Endodermal cell (in vitro differentiated cells): ENCODE measurements around the gene BOK. TPM values are rescaled to one million over a fixed set of nuclear protein-coding genes. Genes with fewer than 3 reads are reported as not detected.

Experiments used
- DNase-seq: peaks from one replicate; pipeline ENCODE4 v3.0.0-alpha.2; 2017
- H3K27ac ChIP-seq: 2 replicates; pipeline ENCODE4 v1.5.1; 2013; ENCODE audit warnings: mild to moderate bottlenecking, low read depth, low read length, moderate library complexity
- H3K27me3 ChIP-seq: 2 replicates; pipeline ENCODE4 v1.6.1; 2013; ENCODE audit warnings: mild to moderate bottlenecking, low read length, moderate library complexity; ENCODE audit not compliant: insufficient read depth, control insufficient read depth, poor library complexity, severe bottlenecking
- H3K36me3 ChIP-seq: 2 replicates; pipeline ENCODE4 v1.7.0; 2013; ENCODE audit warnings: mild to moderate bottlenecking, low read length, moderate library complexity; ENCODE audit not compliant: control insufficient read depth, insufficient read depth
- H3K4me1 ChIP-seq: one replicate; pipeline ENCODE4 v1.7.0; 2013; ENCODE audit warnings: low read length; ENCODE audit not compliant: control insufficient read depth, insufficient read depth
- H3K4me3 ChIP-seq: 2 replicates; pipeline ENCODE4 v1.5.1; 2013; ENCODE audit warnings: mild to moderate bottlenecking, low read length, moderate library complexity
- H3K9ac ChIP-seq: 2 replicates; pipeline ENCODE4 v1.6.1; 2013; ENCODE audit warnings: mild to moderate bottlenecking, low read length, moderate library complexity; ENCODE audit not compliant: poor library complexity, severe bottlenecking; ENCODE audit errors: extremely low read depth
- H3K9me3 ChIP-seq: 2 replicates; pipeline ENCODE4 v1.6.1; 2013; ENCODE audit warnings: mild to moderate bottlenecking, low read length, moderate library complexity; ENCODE audit not compliant: control insufficient read depth
- H3K27ac Mint-ChIP-seq: 2 replicates; pipeline ENCODE4 v1.8.0; 2020; ENCODE audit warnings: mixed read lengths
- H3K27me3 Mint-ChIP-seq: 2 replicates; pipeline ENCODE4 v1.8.0; 2021; ENCODE audit warnings: mild to moderate bottlenecking, mixed read lengths; ENCODE audit not compliant: insufficient read depth
- H3K36me3 Mint-ChIP-seq: 2 replicates; pipeline ENCODE4 v1.8.0; 2020; ENCODE audit warnings: low read depth, mixed read lengths
- H3K4me1 Mint-ChIP-seq: 2 replicates; pipeline ENCODE4 v1.8.0; 2020; ENCODE audit warnings: mixed read lengths
- H3K4me3 Mint-ChIP-seq: 2 replicates; pipeline ENCODE4 v1.8.0; 2020; ENCODE audit warnings: mild to moderate bottlenecking, moderate library complexity, mixed read lengths
- H3K9me3 Mint-ChIP-seq: 2 replicates; pipeline ENCODE4 v1.8.0; 2020; ENCODE audit warnings: mild to moderate bottlenecking, mixed read lengths
- CTCF ChIP-seq: fragments of 200-600 bp; sonication (generic); conservative IDR thresholded peaks from 2 replicates; pipeline ENCODE4 v1.5.0; 2021; ENCODE audit warnings: antibody characterized with exemption, mild to moderate bottlenecking
- WGBS, 2 experiments: methylation state at CpG; one replicate each; pipeline versions ENCODE4 v1.1.5 to v1.1.7; 2013; ENCODE audit warnings: missing lambda C conversion rate in 2 of 2, mixed read lengths in 1 of 2; ENCODE audit not compliant: insufficient coverage in 1 of 2, insufficient read length in 1 of 2; 5-methylcytosine and 5-hydroxymethylcytosine counted together
- total RNA-seq, 2 donors: library from RNA; stranded (reverse); fragmentation: NEBNext Ultra II Directional in 1 of 2; extraction: Animal tissue kit (Norgen Biotek cat#: 25700) in 1 of 2; gene quantifications; 2 replicates in 1 of 2; 3 replicates in 1 of 2; pipeline ENCODE4 v1.2.1, GENCODE V29; 2021

The BOK gene
- total RNA-seq, 2 donors from 2014 or later: 23.4 to 24.5 TPM

GRCh38 chr2:241532733-241533601 is 25.6 kb upstream of the BOK start:
- H3K9me3 ChIP-seq: no peaks in the 10 kb centered on the region
- H3K27me3 ChIP-seq: peaks cover 4% of the 10 kb centered on the region
- no peaks in the 10 kb centered on the region for H3K4me1 ChIP-seq
- Mint-ChIP-seq H3K27me3 (peaks cover 8% of the 10 kb centered on the region), H3K4me3 (no peak overlapping the region), H3K9me3 (no peaks in the 10 kb centered on the region), H3K4me1 (no peaks in the 10 kb centered on the region), H3K36me3 (no peaks in the 10 kb centered on the region), H3K27ac (no peak overlapping the region)
- TF ChIP-seq CTCF: no peak
- H3K27ac ChIP-seq: no peak overlapping the region
- H3K9ac ChIP-seq: no peak overlapping the region
- DNase-seq: no peak
- no peaks in the 10 kb centered on the region for H3K36me3 ChIP-seq
- H3K4me3 ChIP-seq: no peak overlapping the region
- WGBS, 2 experiments: 92 to 97% methylated on average over 18 to 26 of the region's 26 CpGs

- H3K4me1 Mint-ChIP-seq: no peaks in the 10 kb centered on the region
- H3K9me3 Mint-ChIP-seq: no peaks in the 10 kb centered on the region
- peaks cover 13% of the 10 kb centered on the region for H3K27me3 Mint-ChIP-seq
- no peaks in the 10 kb centered on the region for H3K4me1 ChIP-seq
- H3K27me3 ChIP-seq: peaks cover 4% of the 10 kb centered on the region
- DNase-seq: no peak
- H3K4me3 ChIP-seq: no peak overlapping the region
- no peaks in the 10 kb centered on the region for H3K36me3 ChIP-seq
- H3K27ac Mint-ChIP-seq: peak overlapping the region; percentile 48
- TF ChIP-seq CTCF: no peak
- H3K9ac ChIP-seq: no peak overlapping the region
- 86 to 96% methylated on average over 6 to 7 of the region's 7 CpGs for WGBS, 2 experiments
- no peak overlapping the region for H3K27ac ChIP-seq
- no peaks in the 10 kb centered on the region for H3K36me3 Mint-ChIP-seq
- no peaks in the 10 kb centered on the region for H3K9me3 ChIP-seq
- H3K4me3 Mint-ChIP-seq: no peak overlapping the region
Observed at GRCh38 chr2:241534293-241534692, 24.3 kb upstream of the BOK start.

- H3K9me3 Mint-ChIP-seq: no peaks in the 10 kb centered on the region
- no peak overlapping the region for H3K27ac Mint-ChIP-seq
- H3K4me3 ChIP-seq: no peak overlapping the region
- no peak overlapping the region for H3K9ac ChIP-seq
- no peaks in the 10 kb centered on the region for H3K36me3 Mint-ChIP-seq
- no peak for TF ChIP-seq CTCF
- H3K27ac ChIP-seq: no peak overlapping the region
- peaks cover 19% of the 10 kb centered on the region for H3K27me3 Mint-ChIP-seq
- 88 to 89% methylated on average over 14 to 17 of the region's 17 CpGs for WGBS, 2 experiments
- H3K9me3 ChIP-seq: no peaks in the 10 kb centered on the region
- H3K4me1 Mint-ChIP-seq: no peaks in the 10 kb centered on the region
- no peaks in the 10 kb centered on the region for H3K36me3 ChIP-seq
- DNase-seq: no peak
- no peaks in the 10 kb centered on the region for H3K4me1 ChIP-seq
- H3K4me3 Mint-ChIP-seq: no peak overlapping the region
- peaks cover 4% of the 10 kb centered on the region for H3K27me3 ChIP-seq
Observed at GRCh38 chr2:241534701-241535375, 23.7 kb upstream of the BOK start.
